Measurements from ENCODE around the gene CCBE1.

CCBE1 gene

GRCh38 chr18:59437851-59438569 is 259.2 kb downstream of the CCBE1 start:
- DNase-seq = no peak

DNA sequence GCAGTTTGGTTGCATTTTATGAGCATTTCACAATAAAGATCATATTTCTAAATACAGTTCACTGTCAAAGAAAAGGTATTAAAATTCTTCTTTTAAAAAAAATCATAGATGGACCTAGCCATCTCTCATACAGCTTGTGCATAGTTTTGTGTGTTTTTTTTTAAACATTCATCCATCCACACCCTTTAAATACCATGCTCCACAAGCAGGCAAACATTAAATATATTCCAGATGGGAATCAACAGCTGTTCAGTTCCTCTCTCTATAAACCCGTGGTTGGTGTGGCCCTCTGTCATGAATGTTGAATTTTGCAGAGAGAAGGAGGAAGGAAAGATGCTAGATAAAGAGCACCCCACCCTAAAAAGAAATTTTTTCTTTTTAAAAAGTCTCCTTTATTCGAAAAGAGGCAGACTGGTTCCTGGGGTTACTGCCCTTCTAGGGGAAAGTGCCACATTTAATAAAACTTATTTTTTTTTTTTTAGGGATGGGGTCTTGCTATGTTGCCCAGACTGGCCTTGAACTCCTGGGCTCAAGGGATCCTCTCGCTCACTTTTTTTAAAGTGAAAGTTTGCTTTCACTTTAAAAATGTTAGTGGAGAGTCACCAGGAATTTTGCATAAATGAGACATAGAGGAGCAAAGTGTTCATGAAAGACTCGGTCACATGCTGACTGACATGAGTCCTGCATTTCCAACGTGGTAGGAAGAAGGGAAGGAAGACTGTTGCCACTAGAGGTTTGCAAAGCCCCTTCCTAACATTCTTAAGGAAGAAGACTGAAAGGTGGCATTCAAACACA is 264.2 kb downstream of the CCBE1 start:
- no peak for DNase-seq

DNA sequence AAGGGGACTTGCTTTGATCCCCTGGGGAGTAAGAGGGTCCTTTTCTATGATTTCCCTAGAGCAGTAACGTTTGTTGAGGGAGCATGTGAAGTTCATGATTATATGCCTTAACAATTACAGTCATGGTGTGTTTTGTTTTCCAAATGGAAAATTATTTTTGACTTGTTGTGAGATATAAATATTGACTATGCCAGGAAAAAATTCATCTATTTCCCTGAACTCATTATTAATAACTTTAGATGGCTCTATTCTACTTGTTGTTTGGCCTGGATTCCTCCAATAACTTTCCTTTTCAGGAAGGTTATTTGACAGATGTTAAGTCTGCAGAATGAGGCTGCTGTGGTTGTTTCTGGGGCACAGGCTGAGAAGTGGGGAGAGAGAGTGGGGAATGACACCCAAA is 266.1 kb downstream of the CCBE1 start:
- DNase-seq = no peak

DNA sequence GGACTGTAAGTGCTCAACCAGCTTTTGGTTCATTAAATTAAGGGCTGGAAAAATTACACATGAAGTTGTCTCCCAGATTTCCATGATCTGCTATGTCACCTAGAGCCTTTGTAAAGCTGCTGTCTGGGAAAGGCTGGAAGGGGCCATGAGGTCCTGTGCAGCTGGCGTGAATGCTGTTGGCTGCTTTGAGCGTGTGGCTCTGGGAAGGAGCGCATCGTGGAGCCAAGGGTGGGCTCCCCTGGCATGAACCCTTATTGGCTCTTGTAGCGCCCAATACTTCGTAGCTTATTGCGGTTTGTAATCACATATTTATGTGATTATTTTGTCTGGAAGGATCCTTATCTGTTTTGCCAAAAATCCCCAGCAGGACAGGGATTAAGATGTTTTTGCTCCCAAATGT is 267.6 kb downstream of the CCBE1 start:
- DNase-seq = no peak

GRCh38 chr18:59428018-59428417 is 269.2 kb downstream of the CCBE1 start:
- DNase-seq = no peak

GRCh38 chr18:59426855-59427254 is 270.4 kb downstream of the CCBE1 start:
- DNase-seq = no peak

GRCh38 chr18:59423259-59423658 is 274.0 kb downstream of the CCBE1 start:
- DNase-seq = no peak

- DNase-seq = no peak
These were observed 277.0 kb downstream of the CCBE1 start for GRCh38 chr18:59420244-59420643.

DNA sequence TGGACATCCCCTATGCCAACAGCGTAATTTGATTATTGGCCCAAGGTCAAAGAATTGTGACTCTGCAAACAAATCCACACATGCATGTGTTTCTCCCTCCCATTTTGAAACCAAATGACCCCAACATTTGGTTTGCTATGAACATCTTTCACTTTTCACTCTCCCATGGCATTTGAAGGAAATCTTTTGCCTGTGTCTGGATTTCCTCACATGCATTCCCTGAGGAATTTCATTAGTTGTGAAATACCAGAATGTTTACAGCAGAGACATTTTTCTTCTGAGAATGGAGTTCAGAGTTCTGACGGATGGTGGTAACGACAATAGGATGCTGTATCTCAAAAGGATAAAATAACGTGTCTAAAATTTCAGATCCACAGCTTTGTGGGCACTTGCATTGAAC is 277.8 kb downstream of the CCBE1 start:
- no peak for DNase-seq

DNA sequence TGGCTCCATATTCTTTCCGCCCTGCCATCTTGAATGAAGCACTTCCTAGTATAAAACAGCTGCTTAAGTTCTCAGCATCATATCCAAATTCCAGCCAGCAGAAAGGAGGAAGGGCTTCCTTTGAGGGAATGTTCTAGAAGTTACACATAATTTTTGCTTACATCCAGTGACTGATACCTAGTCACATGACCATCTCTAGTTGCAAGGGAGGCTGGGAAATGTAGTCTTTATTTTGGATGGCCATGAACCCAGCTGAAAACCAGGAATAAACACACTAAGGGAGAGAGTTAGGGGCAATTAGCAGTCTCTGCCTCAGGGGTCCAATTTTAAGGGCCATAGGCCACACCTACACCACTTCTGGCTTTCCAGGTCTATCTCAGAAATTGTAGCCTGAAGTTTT is 280.4 kb downstream of the CCBE1 start:
- no peak for DNase-seq

- DNase-seq = no peak
These were observed 283.0 kb downstream of the CCBE1 start for GRCh38 chr18:59414111-59414653.

DNA sequence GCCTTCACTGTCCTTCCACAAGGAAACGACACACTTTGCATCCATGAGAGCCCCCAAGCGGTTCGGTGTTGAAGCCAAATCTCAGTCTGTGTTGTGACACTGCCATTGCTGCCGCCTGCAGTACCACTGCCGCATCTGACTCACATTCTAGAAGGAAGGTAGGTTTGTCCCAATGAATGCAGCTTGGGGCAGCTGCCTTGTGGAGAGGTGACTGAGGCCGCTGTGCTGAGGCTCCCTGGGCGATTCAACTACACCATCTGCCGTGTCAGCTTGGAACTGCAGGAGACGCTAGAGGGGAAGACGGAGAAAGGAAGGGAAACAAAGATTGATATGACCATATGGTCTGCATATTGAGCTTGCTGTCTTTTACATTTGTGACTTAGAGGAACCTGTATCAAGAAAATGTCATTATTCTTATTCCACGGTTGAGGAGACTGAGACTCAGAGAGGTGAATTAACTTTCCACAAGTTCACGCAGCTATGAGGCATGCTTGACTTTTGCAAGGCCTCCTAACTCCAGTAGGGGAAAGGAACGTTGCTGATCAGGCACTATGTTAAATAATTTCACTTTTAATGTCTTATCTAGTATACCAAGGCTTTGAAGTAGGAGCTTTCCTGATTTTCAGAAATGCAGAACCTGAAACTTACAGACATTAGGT is 294.7 kb downstream of the CCBE1 start:
- peak; percentile 13 to 48 for DNase-seq

- no peak for DNase-seq
These were observed 296.8 kb downstream of the CCBE1 start for GRCh38 chr18:59400407-59400806.

DNA sequence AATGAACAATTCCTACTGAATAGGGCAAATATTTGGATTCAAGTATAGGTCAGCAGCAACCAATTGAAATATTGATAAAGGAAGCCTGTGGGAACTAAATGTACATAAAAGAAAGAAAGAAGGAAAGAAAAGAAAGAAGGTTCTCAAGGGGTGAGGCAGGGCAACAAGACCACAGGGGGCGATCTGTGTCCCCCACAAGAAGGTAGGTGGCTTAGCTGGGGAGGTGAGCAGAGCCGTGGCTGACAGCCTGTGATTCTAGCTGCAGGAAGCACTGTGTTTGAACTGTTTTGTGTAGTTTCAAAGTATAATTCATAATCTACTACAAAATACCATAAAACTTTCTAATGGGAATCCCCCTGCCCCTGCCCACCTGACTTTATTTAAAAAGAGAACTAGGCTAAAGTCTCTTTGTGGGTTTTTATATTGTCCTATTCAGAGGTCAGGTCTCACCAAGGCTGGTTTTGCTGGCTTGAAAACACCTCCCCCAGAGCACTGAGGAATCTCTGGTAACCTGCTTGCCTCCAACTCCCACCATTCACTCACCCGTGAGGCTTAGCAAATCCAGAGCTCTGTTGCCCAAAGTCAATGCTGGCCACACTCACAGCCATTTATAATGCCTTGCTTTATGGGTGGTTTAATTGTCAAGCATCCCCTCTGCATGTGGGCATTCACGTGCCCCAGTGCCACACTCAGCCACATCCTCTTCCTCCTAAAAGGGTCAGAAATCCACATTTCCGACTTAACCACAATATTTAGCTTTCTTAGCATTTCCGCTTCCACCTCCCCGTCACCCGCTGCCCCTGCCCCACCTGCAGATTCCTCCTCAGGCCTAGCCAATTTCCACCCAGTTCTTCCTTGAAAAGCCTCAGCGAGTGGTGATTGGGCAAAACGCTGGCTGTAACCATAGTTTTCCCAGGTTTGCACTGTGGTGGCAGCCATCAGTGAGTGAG is 301.7 kb downstream of the CCBE1 start:
- DNase-seq = no peak

DNA sequence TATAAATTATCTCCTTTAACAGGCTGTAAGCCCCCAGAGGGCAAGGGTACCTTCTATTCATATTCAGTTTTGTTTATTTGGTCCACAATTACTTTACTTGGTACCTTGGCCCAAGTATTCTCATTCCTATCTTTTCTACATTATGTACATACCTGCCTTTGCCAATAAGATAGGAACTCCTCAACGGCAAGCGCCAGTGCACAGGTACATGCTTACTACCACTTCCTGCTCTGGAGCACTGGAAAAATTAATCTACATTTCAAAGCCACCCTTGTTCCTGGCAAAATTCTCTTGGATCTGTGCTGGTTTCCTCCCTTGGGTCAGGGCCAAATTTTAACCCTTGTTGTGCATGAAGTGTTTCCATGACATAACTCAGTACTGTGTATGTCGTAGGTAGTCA is 303.8 kb downstream of the CCBE1 start:
- DNase-seq = no peak

GRCh38 chr18:59388817-59389216 is 308.4 kb downstream of the CCBE1 start:
- no peak for DNase-seq

GRCh38 chr18:59387687-59388565 is 309.3 kb downstream of the CCBE1 start:
- DNase-seq = no peak

DNA sequence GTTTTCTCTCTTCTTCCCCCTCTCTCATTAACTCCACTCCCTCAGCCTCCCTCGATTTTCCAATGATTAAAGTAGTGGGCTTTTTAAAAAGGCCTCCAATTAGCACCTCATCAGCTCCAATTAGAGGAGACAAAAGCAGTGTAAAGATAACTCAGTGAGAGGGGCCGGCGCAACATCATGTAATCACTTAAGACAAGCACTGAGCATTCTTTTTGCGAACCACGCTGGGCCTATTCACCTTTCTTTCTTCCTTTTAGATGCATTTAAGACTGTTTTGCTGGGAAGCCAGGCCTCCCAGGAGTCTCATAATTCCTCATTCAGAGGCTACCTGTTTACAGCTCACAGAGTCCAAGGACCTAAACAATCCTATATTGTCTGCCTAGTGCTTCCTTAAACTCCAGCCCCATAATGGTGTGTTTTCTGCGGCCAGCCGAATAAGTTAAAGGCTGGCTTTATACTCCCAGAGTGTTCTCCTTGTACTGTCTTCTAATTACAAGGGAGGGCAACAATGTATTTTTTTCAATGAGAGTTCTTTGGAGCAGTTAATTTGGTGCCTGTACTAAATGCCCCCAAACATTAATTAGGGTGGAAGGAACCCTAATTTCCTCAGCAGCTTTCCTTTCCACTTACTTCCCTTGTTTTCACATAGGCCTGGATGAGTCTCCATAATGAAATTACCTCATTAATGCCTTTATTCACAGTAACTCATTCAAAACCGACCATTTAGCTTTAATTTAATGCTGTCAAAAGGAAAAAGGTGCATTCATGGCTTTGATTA is 310.1 kb downstream of the CCBE1 start:
- DNase-seq = no peak

DNA sequence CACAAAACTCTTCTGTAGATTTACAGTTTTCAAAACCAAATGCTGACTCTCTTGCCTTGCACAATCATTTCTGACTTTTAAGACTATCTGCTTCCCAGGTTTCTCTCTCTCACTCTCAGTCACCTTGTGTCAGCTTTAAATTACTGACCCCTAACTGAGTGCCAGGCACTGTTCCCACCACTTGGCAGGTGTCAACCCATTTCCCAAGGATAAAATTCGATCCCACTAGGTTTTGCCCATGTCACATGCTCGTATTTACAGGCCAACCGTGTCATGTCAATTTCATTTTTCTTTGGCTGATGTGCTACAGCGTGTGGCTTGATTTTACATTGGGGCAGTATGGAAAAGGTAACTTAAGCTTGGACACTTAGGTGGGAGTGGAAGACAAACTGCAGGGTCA is 312.0 kb downstream of the CCBE1 start:
- no peak for DNase-seq

- no peak for DNase-seq
These were observed 313.4 kb downstream of the CCBE1 start for GRCh38 chr18:59383851-59384250.

DNA sequence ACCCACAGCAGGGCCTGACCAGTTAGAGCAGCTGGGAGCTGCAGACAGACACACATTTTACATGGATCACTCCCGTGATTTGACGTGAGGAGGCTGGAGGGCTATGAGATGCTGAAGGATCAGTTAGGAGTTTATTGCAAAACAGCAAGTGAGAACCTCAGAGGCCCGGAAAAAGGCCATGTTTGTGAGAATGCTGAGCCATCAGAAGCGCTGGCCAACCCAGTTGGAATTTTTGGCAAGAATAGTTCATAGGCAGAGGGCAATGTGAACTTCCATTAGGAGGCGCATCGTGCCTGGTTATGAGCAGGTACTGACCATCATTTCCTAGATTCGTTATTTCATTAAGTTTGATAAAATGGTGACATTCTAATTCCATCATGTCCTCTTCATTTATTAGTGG is 314.8 kb downstream of the CCBE1 start:
- DNase-seq = no peak

Data from SW 1271 (cell line).